ENCODE measurements around the gene RFLNA.

GRCh38 chr12:124302241-124302806, 7.4 kb downstream of the RFLNA start:
- TF ChIP-seq CTCF (IDR thresholded peaks at IDR 0.05) (no peak), POLR2A (IDR thresholded peaks at IDR 0.05) (no peak)
